Stimulated activated CD4-positive, alpha-beta T cell treated with anti-CD3 and anti-CD28 coated beads, Interleukin-15, amount 100 ng/mL, for 24 hours (primary cell): Measurements from ENCODE around the gene SPPL2A.
"Not testable (repeated sequence)": the region's sequence is repeated elsewhere in the genome, so short reads cannot be mapped to it uniquely, and the experiment has no call there.

Experiments used
- DNase-seq: peaks from one replicate; pipeline ENCODE4 v3.0.0-alpha.2; 2020

Gene SPPL2A

DNA sequence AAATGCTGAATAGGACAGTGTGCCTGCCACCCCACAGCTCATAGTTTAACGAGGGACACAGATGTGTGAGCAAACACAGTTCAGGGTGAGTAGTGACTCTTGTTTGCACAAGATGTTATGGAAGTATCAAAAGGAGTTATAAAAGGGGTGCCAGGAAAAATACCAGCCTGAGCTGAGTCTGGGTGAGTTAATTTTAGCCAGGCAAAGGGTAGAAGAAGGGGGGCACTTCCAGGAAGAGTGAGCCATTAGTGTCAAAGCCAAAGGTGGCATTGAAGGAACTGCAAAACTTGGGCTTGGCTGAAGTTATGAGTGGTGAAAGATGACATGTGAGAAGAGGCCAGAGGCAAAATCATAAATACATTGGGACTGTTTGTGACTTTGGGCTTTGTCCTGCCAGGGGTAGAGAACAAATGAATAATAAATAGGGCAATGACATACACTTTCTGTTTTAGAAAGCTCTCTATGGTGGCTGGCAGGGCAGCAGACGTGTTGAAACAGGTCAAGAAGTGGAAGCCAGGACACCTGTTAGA lies 1.9 kb upstream of the SPPL2A start:
- no peak for DNase-seq

DNA sequence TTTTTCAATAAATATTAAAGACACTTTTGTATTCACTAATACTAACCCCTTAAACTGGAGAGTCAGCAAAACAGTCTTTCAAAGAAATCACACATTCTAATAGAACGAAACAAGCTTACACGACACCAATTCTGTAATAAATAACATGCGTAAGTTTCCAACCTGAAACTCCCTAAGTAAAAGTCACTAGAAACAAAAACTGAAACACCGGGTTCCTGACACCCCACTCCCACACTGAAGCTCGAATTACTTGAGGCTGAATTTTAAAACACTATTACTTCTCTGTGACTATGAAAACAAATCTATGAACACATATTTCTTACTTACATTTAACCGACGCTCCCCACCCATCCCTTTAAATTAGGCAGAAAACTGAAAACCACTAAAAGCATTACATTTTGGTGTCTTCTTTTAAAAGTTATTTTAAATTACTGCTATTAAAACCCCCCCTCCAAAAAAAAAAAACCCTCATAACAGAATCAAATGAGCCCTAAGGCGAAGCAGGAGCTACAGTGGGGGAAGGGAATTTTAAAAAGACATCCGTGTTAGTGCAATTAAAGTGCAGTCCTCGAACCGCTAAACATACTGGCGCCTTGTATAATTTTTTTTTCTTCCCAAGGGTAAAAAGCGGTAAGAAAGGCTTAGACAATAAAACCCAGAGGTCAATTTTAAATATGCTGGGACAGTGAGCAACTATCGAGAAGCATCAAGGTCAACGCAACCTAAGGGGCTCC lies 878 bp downstream of the SPPL2A start:
- peak; percentile 42 for DNase-seq

DNA sequence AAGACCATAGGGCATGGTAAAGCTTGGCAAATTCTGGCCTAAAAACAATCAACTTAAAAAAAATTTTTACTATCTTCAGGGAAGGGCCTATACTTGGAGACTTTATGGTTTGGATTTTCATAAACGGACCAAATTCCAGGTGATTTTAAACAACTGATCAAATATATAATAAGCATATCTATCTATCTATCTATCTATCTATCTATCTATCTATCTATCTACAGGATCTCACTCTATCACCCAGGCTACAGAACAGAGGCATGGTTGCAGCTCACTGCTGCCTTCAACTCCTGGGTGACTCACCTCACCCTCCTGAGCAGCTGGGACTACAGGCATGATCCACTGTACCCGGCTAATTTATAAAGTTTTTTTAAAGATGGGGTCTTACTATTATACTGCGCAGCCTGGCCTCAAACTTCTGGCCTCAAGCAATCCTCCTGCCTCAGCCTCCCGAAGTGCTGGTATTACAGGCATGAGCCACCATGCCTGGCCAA lies 6.7 kb downstream of the SPPL2A start:
- no peak for DNase-seq

DNA sequence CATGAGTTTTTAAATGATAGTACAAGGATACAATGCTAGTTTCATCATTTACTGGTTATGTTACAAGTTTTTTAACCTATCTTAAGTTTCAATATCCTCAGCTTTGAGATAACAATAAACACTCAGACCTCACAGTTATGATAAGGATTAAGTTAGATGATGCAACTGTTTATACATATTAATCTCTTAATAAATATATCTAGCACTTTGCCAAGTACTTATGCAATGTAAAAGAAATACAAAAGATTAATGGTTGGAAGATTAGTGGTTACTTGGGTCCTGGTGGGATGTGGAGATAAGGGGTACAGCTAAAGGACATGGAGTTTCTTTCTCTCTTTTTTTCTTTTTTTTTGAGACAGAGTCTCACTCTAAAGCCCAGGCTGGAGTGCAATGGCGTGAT lies 12.0 kb downstream of the SPPL2A start:
- DNase-seq = no peak

DNA sequence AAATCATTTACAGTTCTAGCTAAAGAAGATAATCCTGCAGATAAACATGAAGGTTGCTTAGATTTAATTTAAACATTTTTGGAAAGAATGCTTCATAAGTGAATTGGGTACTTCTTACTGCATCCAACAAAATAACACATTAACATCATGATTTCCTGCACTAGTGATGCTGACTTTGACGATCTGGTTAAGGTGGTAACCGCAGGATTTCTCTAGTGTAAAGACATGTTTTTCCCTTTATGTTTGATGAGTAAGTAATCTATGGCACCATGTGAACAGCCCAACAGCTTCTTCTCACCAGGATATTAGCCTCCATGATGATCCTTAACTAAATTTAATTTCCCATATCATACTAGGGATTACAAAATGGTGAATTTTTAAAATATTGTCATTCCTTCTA lies 14.1 kb downstream of the SPPL2A start:
- DNase-seq = no peak

DNA sequence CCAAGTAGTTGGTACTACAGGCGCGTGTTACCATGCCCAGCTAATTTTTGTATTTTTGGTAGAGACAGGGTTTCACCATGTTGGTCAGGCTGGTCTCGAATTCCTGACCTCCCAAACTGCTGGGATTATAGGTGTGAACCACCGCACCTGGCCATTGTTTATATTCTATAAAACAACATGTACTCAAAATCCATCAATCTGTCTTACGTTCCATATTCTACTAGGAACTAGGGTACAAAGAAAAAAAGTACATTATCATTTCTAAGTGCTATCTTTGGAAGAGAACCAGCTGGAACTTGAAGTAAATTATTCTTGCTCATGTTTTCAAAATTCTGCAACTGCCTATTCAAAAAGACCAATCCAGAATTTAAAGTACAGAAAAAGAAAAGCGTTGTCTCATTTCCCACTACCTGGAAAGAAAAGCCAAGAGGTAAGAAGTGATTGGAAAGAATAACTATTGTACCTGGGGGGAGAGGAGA lies 15.2 kb downstream of the SPPL2A start:
- DNase-seq = no peak

DNA sequence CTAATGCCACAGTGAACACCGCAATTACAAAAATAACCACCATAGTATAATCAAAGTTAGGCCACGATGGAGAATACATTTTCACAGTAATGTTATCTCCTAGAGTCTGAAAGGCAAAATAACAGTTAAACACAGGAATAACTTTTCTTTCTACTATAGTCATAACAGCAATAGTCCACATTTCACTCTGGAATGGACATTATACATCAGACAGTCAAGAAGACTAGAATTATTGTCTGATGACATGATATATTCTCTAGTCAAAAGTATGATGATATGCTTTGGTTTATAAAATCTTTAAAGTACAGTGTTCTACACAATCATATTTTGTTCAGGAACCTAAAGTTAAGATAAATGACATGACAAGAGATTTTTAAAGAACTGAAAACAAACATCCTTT lies 18.0 kb downstream of the SPPL2A start:
- no peak for DNase-seq

DNA sequence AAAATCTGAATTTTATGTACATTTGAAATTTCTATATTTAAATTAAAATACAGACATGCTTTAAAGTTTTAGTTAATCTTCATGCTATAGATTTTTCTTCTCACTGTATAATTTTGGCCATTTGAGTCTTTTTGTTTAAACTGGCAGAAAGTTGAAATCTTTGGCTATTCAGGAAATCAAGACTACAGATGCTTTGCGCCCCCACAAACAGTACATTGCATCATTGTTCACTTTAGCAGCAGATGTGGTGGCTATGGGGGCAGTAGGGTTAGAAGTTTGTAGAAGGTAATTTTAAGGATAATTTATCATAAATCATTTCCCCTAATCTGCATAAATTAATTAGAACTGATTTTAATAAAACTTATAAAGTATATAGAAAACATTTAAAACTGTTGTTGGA lies 20.9 kb downstream of the SPPL2A start:
- no peak for DNase-seq

DNA sequence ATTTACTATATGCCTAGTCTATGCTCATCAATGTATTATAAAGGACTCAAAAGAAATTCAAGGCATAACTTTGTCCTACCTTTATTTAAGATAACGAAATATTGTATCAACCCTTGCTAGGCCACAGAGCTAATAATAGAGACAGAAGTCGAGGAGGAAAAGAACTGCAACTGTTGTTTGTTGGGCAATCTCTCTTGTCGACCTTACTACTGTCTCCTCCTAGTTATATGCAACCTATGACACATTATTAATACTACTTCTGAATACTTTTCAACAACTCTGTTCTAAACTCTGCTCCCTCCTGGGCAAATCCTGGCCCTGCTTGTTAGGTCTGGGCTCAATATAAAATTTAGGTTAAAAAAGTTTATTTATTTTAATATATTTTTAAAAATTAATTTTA lies 24.6 kb downstream of the SPPL2A start:
- DNase-seq = no peak

DNA sequence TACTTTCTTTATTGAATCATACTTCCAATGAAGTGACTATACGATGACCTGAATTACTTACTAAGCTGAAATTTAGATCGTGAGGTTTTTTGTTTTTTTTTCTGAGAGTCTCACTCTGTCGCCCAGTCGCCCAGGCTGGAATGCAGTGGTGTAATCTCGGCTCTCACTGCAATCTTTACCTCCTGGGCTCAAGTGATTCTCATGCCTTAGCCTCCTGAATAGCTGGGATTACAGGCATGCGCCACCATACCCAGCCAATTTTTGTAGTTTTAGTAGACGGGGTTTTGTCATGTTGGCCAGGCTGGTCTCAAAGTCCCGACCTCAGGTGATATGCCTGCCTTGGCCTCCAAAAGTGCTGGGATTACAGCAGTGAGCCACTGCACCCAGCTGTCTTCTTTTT lies 28.7 kb downstream of the SPPL2A start:
- DNase-seq = no peak

DNA sequence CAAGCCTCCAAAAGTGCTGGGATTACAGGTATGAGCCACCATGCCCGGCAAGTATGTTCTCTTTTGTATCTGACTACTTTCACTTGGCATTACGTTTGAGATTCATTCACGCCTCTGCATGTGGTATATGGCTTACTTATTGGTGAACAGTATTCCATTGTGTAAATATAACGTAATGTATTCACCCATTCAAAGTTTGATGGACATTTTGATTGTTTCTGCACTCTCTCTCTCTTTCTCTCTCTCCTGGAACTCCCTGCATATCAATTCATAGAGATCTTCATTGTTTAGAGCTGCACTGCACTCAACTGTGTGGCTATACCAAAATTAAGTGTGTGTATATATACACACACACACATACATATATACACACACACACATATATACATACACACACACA lies 30.4 kb downstream of the SPPL2A start:
- DNase-seq = no peak

DNA sequence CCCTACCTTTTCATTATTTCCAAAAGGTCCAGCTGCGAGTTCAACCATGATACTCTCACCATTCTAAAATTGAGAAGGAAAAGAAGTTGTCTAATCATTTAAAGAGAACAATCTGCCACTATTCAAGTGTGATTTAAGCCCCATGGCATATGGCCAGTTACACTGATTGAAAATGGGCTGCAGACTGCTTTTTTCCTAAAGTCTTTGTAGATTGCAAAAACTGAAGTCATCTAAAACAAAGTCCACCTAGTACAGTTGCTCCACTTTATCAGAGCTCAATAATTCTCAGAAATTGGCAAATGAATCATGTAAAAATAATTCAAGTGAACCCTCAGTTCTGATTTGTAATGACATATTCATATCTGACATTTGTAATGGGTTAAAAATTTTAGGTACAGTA lies 39.2 kb downstream of the SPPL2A start:
- no peak for DNase-seq

DNA sequence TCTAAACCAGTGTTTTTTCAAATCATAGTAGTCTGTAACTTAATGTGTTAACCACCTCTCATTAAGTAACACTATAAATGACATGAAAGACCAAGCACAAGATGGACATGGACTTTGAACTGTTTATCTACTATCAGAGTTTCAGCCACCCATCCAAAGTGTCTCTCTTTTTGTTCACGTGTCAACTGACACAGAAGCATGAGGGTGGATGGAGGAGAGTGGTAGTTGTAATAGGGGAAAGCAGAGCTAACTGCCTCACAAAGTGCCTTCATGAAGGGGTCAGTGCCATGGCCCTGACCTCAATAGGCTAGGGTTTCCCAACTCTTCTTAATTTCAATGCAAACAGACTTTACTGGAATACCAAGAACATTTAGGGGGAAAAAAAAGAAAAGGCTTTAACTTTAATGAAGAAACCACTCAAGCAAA lies 46.8 kb downstream of the SPPL2A start:
- DNase-seq = no peak

DNA sequence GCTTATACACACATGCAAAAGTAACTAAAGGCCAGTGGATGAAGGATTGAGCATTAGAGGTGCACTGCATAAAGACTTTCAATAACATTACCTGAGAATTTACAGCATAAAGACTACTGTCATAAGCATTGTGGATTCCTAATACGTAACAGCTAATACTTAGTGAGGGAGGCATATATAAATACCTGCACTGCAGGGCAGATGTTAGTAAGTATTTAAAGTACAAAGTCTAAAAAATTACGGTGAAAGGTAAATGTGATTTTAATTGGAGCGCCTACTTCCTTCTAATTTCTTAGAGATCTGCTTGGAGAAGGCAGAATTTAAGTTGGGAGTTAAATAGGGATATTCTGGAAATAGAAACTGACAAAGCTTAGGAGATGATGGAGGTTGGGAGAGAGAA lies 53.5 kb downstream of the SPPL2A start:
- DNase-seq = no peak

DNA sequence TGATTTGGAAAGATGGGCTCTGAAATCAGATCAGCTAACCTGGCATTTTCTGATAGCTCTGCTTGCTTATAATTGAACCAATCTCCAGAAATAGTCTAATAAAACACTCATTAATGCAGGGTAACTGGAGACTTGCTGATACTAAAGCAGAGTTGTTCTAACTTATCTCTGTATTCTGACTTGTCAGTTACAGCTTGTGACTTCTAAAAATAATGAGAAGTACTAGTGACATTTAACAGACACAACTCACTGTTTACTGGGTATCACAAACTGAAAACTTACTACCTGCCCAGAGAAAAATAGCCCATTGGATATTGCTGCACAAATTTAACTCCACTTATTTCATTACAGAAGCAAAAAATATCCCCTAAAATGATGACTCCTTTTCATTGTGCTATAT lies 54.9 kb downstream of the SPPL2A start:
- DNase-seq = no peak

DNA sequence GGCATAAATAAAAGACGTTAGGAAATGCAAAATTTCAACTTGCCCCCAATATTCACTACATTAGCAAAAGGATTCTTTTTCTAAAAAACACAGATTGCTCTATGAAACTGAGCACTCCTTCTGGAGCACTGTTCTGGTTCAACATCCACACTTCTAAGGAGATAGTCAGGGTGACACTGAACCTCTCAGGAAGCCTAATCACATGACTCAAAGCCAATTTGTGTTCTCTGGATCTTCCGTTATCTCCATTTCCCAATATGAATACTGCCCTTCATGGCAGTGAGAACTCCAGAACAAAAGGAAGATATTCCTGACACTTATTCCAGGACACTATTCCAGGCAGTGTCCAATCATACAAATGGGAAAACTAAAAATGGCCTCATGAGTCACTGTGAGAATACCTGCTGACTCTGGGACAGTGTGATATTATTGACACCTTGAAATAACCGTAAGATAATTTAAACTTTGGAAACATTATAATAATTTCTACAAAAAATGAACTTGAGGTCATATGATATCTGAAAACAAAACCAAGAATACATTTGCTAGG lies 57.6 kb downstream of the SPPL2A start:
- DNase-seq = no peak

DNA sequence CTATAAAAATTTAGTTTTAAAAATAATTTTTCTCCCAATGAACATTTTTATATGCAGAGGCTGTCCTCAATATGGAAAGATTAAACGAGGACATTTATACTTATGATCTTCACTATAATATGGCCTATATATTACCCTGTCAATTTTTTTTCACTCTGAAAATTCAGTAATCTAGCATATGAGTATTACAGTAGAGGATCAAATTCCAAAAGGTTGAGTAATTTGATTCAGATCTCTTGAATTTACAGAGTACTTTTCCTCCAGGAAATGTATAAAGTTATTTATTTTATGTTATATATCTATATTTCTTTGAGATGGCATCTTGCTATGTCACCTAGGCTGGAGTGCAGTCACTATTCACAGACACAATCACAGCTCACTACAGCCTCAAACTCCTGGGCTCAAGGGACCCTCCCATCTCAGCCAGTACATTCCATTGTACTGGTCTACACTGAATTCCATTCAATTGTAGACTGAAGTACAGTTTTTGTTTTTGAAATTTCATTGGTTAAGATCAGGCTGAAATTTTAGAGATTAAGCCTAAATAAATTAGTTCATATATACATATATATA lies 62.7 kb downstream of the SPPL2A start:
- no peak for DNase-seq

DNA sequence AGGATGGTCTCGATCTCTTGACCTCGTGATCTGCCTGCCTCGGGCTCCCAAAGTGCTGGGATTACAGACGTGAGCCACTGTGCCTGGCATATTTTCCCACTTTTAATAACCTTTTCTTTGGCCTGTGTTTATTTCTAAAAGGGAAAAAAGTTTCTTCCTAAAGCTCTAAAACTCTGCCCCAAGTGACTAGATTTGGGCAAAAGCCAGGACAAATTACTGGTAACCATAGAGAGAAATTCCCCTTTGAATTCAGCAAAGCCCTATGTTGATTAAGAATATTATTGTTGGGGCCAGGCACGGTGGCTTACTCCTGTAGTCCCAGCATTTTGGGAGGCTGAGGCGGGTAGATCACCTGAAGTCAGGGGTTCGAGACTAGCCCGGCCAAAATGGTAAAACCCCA lies 67.4 kb downstream of the SPPL2A start:
- no peak for DNase-seq

DNA sequence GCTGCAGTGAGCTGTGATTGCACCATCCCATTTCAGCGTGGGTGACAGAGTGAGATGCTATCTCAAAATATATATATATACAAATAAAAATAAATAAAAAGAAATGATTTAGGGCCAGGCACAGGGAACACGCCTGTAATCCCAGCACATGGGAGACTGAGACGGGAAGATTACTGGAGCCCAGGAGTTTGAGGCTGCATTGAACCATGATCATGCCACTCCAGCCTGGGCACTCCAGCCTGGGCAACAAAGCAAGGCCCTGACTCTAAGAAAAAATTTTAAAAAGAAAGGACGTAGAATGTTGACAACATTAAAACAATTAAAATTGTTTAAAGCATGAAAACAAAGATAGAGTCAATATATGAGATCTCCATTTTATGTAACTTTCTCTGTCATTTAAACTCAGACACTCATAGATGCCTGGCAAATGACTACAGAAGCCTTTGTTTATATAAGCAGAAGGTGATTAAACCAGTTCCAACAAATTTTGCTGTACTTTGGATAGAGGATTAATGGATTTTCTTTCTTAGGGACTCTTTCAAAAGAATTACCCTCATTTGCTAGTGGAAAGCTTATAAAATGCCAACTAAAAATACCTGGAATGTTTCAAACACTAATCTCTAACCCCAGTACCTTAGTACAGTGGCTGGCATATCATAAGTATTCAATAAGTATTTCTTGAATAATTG lies 68.3 kb downstream of the SPPL2A start:
- no peak for DNase-seq

DNA sequence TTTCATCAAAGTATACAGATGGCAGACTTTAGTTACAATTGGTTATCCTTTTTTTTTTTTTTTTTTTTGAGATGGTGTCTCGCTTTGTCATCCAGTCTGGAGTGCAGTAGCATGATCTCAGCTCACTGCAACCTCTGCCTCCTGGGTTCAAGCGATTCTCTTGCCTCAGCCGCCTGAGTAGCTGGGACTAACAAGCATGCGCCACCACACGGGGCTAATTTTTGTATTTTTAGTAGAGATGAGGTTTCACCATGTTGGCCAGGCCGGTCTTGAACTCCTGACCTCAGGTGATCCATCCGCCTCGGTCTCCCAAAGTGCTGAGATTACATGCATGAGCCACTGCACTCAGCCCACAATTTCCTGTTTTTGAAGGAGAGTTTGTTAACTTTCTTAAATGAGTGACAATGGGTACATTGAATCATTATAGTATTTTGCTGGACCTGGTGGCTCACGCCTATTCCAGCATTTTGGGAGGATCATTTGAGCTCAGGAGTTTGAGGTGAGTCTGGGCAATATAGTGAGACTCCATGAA lies 70.8 kb downstream of the SPPL2A start:
- not testable (repeated sequence) for DNase-seq

DNA sequence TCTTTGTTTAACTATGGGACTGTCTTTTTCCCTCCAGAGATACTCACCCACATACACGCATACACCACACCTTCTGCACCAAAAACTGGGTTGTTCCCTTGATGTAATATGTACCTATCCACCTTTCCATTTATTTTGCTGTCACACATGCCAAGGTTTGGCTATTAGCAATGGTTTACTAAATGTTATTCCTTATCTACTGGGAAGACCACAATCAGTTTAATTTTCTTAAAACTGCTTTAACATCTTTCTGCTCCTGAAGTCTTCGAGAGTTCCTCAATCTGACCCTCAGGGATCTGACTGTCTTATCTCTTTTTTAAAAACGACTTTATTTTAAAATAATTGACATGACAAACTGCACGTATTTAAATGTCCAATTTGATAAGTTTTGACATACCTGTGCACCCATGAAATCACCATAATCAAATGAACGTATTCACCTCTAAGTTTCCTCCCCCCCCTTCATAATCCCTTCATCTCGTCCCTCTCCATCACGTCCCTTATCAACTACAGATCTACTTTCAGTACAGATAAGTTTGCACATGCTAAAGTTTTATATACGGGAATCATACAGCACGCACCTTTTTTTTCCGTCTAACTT lies 78.1 kb downstream of the SPPL2A start:
- DNase-seq = no peak

DNA sequence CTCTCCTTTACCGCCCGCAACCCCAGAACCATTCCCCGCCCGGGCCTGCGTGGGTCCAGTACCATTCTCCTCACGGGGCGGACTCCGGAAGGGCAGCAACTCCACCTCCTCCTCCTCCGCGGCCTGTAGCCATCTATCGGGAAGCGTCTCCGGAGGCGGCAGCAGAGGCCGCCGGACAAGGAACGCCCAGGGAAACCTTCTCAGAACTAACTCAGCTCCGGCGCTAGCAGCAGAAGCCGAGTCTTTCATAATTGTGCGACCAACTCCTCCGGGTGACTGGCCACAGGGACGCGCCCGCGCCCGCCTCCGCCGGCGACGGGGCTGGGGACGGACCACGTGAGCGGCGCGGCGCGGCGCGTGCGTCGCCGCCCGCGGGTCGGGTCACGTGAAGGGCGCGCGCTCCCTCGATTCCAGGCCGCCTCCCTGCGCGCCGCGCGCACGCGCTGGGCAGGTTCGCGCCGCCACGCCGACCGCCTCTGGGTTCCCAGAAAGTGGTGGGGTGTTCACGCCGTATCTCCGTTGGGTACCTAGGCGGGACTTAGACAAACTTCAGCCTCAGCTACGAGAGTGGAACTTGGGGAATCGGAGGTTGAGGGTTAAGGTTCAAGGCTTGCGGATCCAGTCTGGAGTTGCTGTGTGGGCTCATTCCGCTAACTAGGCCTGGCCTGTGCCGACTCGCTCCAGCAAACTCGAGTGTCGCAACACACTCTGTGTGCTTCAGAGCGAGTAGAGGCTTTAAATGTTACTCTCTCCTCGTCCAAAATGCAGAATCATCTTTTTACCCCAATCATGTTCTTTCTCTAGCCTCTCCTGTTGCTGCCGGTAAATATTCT lies 78.8 kb downstream of the SPPL2A start, which contains the start of gene TRPM7:
Gene TRPM7 (minus strand): TSS at position 329 of the 833 bp plus-strand sequence. CDS start 264 bp downstream, at position 65.
- peak; percentile 93 for DNase-seq
